ENCODE data around the gene CCDC112.

The CCDC112 gene

DNA sequence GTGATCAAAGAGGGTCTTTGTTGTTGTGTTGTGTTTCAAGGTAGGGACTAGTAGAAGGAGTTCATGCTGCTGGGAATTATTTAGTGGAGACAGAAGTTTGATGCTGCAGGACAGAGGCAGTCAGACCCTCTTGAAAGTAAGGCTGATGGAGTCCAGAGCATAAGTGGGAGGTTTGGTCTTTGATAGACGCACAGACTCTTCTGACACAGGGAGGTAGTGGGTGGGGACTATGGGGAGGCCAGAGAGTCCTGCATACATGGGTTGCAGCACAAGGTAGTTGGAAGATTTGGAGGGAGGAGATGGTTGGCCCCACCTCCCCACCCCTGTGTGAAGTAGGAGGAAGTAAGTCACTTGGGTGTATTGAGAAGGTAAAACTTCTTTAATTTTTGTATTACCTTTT is 2.4 kb upstream of the CCDC112 start:
- H2AFZ ChIP-seq: peak overlapping the region; percentile 44
- H3K27me3 ChIP-seq (ENCODE audit: control insufficient read depth, insufficient read depth, low read length): no peaks in the 10 kb centered on the region
- peaks cover 4% of the 10 kb centered on the region for H3K79me2 ChIP-seq
- H3K9ac ChIP-seq: no peak overlapping the region
- H3K27ac ChIP-seq: no peak overlapping the region
- H3K36me3 ChIP-seq (ENCODE audit: control insufficient read depth, insufficient read depth, low read length): no peaks in the 10 kb centered on the region
- H3K4me1 ChIP-seq: no peaks in the 10 kb centered on the region
- no peak overlapping the region for H3K4me3 ChIP-seq (ENCODE audit: low read depth, low read length)
- TF ChIP-seq, protein P1, sequence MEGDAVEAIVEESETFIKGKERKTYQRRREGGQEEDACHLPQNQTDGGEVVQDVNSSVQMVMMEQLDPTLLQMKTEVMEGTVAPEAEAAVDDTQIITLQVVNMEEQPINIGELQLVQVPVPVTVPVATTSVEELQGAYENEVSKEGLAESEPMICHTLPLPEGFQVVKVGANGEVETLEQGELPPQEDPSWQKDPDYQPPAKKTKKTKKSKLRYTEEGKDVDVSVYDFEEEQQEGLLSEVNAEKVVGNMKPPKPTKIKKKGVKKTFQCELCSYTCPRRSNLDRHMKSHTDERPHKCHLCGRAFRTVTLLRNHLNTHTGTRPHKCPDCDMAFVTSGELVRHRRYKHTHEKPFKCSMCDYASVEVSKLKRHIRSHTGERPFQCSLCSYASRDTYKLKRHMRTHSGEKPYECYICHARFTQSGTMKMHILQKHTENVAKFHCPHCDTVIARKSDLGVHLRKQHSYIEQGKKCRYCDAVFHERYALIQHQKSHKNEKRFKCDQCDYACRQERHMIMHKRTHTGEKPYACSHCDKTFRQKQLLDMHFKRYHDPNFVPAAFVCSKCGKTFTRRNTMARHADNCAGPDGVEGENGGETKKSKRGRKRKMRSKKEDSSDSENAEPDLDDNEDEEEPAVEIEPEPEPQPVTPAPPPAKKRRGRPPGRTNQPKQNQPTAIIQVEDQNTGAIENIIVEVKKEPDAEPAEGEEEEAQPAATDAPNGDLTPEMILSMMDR (IDR thresholded peaks at IDR 0.05): no peak
- H3K9me3 ChIP-seq (ENCODE audit: control insufficient read depth, low read length): no peaks in the 10 kb centered on the region
- no peak overlapping the region for H3K4me2 ChIP-seq (ENCODE audit: low read length)

DNA sequence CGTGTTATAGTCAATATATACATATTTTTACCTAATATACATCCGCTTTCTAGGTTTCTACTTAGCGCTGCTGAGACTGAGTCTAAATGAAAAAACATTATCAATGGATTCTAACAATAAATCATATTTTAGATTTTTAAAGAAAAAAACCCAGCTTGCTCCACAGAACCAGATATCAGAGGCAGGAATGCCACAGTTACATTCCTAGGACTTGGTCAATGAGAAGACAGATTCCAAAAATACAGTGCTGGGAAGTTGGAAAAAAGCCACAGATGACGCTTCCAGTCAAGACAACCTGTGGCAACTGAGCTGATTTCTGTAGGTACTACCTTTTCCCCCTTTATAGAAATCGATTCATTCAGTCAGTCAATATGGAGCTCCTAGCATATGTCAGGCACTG is 577 bp upstream of the CCDC112 start:
- H3K4me3 ChIP-seq (ENCODE audit: low read depth, low read length): no peak overlapping the region
- H3K27me3 ChIP-seq (ENCODE audit: control insufficient read depth, insufficient read depth, low read length): no peaks in the 10 kb centered on the region
- H3K4me2 ChIP-seq (ENCODE audit: low read length): no peak overlapping the region
- H3K36me3 ChIP-seq (ENCODE audit: control insufficient read depth, insufficient read depth, low read length): no peaks in the 10 kb centered on the region
- no peaks in the 10 kb centered on the region for H3K4me1 ChIP-seq
- no peaks in the 10 kb centered on the region for H3K9me3 ChIP-seq (ENCODE audit: control insufficient read depth, low read length)
- peak overlapping the region; percentile 26 for H2AFZ ChIP-seq
- peaks cover 4% of the 10 kb centered on the region for H3K79me2 ChIP-seq
- H3K9ac ChIP-seq: no peak overlapping the region
- TF ChIP-seq, protein P1 (IDR thresholded peaks at IDR 0.05): no peak
- no peak overlapping the region for H3K27ac ChIP-seq

DNA sequence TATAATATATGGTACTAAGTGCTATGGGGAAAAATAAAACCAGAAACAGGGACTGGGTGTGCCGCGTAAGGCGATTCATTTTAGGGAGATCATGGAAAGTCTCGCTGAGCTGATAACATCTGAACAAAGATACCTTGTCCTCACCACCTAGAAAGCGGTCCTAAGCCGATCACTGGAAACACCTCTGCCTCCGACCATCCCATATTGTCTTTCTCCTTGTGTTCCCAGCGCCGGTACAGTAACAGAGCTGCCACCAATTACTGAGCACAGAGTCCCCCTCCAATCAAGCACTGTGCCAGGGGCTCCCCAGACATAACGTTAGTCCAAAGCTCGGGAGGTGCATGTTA is 704 bp downstream of the CCDC112 start:
- Histone ChIP-seq H3K4me3 (ENCODE audit: low read depth, low read length) (peak overlapping the region; percentile 74), H3K9me3 (ENCODE audit: control insufficient read depth, low read length) (no peaks in the 10 kb centered on the region), H3K4me2 (ENCODE audit: low read length) (peak overlapping the region; percentile 88), H3K27ac (no peak overlapping the region), H2AFZ (peak overlapping the region; percentile 94), H3K27me3 (ENCODE audit: control insufficient read depth, insufficient read depth, low read length) (no peaks in the 10 kb centered on the region), H3K9ac (no peak overlapping the region), H3K36me3 (ENCODE audit: control insufficient read depth, insufficient read depth, low read length) (no peaks in the 10 kb centered on the region), H3K79me2 (peaks cover 4% of the 10 kb centered on the region), H3K4me1 (no peaks in the 10 kb centered on the region)
- TF ChIP-seq, protein P1 (IDR thresholded peaks at IDR 0.05): no peak

DNA sequence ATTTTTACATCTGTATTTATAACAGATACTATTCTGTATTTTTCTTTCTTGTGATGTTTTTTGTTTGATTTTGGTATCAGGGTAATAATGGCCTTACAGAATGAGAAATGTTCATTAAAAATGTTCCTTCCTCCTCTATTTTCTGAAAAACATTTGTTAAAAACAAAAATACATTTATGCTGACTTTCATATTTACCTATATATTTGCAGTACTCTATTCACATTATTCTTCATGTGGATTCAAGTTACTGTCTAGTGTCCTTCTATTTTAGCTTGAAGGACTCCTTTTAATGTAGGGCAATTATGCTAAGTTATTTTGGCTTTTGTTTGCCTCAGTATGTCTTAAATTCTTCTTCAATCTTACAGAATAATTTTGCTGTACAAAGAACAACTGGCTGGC is 5.1 kb downstream of the CCDC112 start:
- no peaks in the 10 kb centered on the region for H3K27me3 ChIP-seq (ENCODE audit: control insufficient read depth, insufficient read depth, low read length)
- H3K36me3 ChIP-seq (ENCODE audit: control insufficient read depth, insufficient read depth, low read length): no peaks in the 10 kb centered on the region
- no peak overlapping the region for H3K9ac ChIP-seq
- H3K4me1 ChIP-seq: no peaks in the 10 kb centered on the region
- TF ChIP-seq, protein P1 (IDR thresholded peaks at IDR 0.05): no peak
- H3K27ac ChIP-seq: no peak overlapping the region
- no peak overlapping the region for H2AFZ ChIP-seq
- H3K9me3 ChIP-seq (ENCODE audit: control insufficient read depth, low read length): no peaks in the 10 kb centered on the region
- no peak overlapping the region for H3K4me3 ChIP-seq (ENCODE audit: low read depth, low read length)
- H3K4me2 ChIP-seq (ENCODE audit: low read length): no peak overlapping the region
- H3K79me2 ChIP-seq: peaks cover 4% of the 10 kb centered on the region

DNA sequence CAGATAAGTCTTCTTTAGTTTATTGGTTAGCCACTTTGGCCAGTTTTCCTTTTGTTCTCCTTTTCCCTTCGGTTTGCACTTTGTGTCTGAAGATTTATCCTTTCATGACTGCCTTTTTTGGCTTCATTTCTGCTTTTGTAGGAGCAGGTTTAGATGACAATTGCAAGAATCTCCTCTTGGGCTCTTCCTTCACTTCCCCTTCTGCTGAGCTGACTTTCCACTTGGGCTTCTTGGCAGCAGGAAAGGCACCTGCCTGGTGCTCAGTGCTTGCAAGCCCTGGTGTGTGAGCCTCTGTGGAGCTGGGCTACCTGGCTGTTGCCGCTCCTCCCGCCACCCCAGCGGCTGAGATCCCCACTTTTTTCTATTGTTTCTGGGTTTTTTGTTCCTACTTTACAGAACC is 7.3 kb downstream of the CCDC112 start:
- no peaks in the 10 kb centered on the region for H3K9me3 ChIP-seq (ENCODE audit: control insufficient read depth, low read length)
- H3K4me2 ChIP-seq (ENCODE audit: low read length): no peak overlapping the region
- H3K4me3 ChIP-seq (ENCODE audit: low read depth, low read length): no peak overlapping the region
- H3K79me2 ChIP-seq: no peaks in the 10 kb centered on the region
- H3K4me1 ChIP-seq: no peaks in the 10 kb centered on the region
- no peak overlapping the region for H3K9ac ChIP-seq
- no peak overlapping the region for H2AFZ ChIP-seq
- H3K27ac ChIP-seq: no peak overlapping the region
- no peaks in the 10 kb centered on the region for H3K36me3 ChIP-seq (ENCODE audit: control insufficient read depth, insufficient read depth, low read length)
- TF ChIP-seq, protein P1 (IDR thresholded peaks at IDR 0.05): no peak
- no peaks in the 10 kb centered on the region for H3K27me3 ChIP-seq (ENCODE audit: control insufficient read depth, insufficient read depth, low read length)
